HUES64 (cell line): ENCODE measurements around the gene KDR.

Experiments used
- H3K27ac ChIP-seq: 2 replicates; pipeline ENCODE4 v1.7.0; 2013; ENCODE audit warnings: low read depth, low read length, inconsistent platforms
- H3K27me3 ChIP-seq: 2 replicates; pipeline ENCODE4 v1.6.1; 2013; ENCODE audit warnings: mild to moderate bottlenecking, low read length; ENCODE audit not compliant: insufficient read depth
- H3K36me3 ChIP-seq: 2 replicates; pipeline ENCODE4 v1.6.1; 2013; ENCODE audit warnings: mild to moderate bottlenecking, low read length; ENCODE audit not compliant: insufficient read depth
- H3K4me1 ChIP-seq: 2 replicates; pipeline ENCODE4 v1.6.1; 2013; ENCODE audit warnings: mild to moderate bottlenecking, low read length, moderate library complexity; ENCODE audit not compliant: insufficient read depth
- H3K4me3 ChIP-seq: 2 replicates; pipeline ENCODE4 v1.5.1; 2013; ENCODE audit warnings: mild to moderate bottlenecking, low read length, moderate library complexity
- H3K9ac ChIP-seq: 2 replicates; pipeline ENCODE4 v1.6.1; 2013; ENCODE audit warnings: mild to moderate bottlenecking, low read depth, low read length
- H3K9me3 ChIP-seq: 2 replicates; pipeline ENCODE4 v1.6.1; 2013; ENCODE audit warnings: low read depth, low read length; ENCODE audit not compliant: insufficient read depth
- WGBS: fragments of 150-250, 120-280 bp; methylation state at CpG from one replicate; pipeline ENCODE4 v1.1.7; 2013; ENCODE audit warnings: missing lambda C conversion rate; 5-methylcytosine and 5-hydroxymethylcytosine counted together

The KDR gene

GRCh38 chr4:55029321-55029720 is 96.1 kb downstream of the KDR start:
- H3K27ac ChIP-seq: no peak overlapping the region
- H3K4me3 ChIP-seq: no peak overlapping the region
- no peaks in the 10 kb centered on the region for H3K36me3 ChIP-seq
- H3K27me3 ChIP-seq: no peaks in the 10 kb centered on the region
- peaks cover 21% of the 10 kb centered on the region for H3K4me1 ChIP-seq
- H3K9me3 ChIP-seq: no peaks in the 10 kb centered on the region
- no CpG with 5 or more reads among the region's 1 CpG for WGBS
- no peak overlapping the region for H3K9ac ChIP-seq
